AG08395 (cell line): ENCODE measurements around the gene KLHDC4.
"Not testable (repeated sequence)": the region's sequence is repeated elsewhere in the genome, so short reads cannot be mapped to it uniquely, and the experiment has no call there.

Source experiments
- DNase-seq: peaks from one replicate; pipeline ENCODE4 v3.0.0; 2012; ENCODE audit warnings: mixed read lengths, low spot score

Gene KLHDC4

DNA sequence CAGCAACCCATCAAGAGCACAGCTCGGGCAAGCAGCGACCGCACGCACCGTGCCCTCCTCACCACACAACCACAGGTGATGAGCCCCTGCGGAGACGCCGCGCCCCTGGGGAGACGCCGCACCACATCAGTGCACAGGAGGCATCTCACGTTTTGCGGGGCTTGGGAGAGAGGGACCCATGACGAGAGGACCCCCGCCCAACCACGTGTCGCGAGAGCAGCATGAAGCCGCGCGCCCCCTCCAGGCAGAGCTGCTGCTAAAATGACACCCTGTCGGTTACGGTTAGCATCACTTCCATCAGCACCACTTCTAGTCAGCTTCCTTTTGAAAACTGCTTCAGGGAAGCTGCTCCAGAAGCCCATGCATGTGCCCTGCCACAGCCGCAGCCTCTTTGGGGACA lies 45.3 kb downstream of the KLHDC4 start:
- DNase-seq = no peak

DNA sequence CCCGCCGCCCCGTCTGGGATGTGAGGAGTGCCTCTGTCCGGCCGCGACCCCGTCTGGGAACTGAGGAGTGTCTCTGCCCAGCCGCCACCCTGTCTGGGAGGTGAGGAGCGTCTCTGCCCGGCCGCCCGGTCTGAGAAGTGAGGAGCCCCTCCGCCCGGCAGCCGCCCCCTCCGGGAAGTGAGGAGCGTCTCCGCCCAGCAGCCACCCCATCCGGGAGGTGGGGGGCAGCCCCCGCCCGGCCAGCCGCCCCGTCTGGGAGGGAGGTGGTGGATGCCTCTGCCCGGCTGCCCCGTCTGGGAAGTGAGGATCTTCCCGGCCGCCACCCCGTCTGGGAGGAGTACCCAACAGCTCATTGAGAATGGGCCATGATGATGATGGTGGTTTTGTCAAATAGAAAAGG lies 47.0 kb downstream of the KLHDC4 start:
- DNase-seq = not testable (repeated sequence)

DNA sequence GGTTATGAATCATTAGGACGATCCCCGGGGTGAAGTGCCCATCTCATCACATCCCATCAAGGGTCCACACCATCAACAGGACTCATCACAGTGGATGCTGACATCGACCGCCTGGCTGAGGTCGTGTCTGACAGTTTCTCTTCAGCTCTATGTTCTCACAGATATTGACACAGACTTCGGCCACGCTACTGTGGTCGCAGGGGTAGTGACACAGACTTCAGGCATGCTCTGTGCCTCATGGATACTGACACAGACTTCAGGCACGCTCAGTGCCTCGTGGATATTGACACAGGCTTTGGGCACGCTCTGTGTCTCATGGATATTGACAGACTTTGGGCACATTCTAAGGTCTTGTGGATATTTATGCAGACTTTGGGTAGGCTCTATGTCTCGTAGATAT lies 50.1 kb downstream of the KLHDC4 start:
- DNase-seq = no peak

DNA sequence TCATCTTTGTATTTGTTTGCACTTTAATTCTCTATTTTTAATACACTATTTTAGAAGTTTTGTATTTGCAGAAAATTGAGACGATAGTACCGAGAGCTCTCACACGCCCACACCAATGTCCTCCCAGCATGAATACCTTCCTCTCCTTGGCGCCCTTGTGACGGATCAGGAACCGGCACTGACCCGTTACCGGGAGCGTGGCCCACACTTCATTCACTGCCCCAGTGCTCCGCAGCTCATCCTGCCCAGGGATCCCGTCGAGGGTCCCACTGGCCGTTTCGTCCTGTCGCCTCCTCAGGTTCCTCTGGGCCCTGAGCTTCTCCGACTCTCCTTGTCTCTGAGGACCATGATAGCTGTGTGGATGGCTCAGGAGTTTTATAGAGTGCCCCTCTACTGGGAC lies 50.6 kb downstream of the KLHDC4 start:
- no peak for DNase-seq

DNA sequence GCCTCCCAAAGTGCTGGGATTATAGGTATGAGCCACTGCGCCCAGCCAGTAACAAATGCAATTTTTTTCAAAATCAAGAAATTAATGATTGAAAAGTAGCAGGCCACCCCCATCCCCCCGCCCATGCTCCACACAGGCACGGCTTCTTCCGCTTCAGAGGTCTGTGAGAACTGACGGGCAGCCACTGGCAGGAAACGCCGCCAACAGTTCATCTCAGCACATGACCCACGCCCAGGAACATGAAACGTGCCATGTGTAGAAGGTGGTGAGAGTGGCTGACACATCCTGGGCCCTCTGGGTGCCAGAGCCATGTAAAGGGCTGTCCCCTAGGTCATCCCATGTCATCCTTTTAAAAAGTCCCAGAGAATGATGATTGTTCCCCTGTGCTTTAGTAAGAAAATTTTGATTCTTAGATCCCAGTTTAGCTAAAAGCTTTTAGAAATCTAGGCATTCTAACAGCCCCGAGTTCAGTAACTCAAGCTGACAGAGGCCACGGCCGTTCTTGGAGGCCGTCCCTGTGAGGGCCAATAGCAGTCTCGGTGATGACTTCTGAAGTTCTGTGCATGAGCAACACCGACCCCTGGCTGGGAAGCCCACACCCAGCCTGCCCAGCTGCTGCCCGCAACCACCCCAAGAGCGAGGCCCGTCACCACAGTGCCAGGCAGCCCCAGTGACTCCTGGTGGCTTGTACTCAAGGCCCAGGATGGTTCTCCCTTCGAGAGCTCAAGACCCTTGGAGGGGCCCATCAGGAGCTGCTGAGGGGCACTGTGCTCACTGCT lies 52.1 kb downstream of the KLHDC4 start:
- DNase-seq = no peak

- DNase-seq = no peak
Observed at GRCh38 chr16:87712184-87712762, 53.5 kb downstream of the KLHDC4 start.

- no peak for DNase-seq
Observed at GRCh38 chr16:87710887-87711286, 54.9 kb downstream of the KLHDC4 start.

DNA sequence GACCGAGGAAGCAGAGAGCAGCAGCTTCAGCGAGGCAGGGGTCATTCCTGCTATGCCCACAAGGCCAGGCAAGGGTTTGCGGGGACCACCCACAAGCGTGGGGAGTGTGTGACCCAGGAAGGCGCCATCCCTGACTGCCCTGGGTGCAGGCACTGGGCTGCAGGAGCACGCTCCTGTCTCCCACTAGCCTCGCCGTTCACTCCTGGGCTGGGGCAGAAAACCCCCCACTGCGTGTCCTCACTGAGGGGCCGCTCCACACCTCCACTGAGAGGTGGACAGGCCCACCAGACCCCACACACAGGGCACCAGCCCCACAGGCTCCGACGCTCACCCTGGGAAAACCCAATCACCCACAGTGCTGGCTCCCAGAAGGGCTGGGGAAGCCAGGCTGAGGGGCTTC lies 56.1 kb downstream of the KLHDC4 start:
- no peak for DNase-seq

GRCh38 chr16:87708881-87709638 lies 56.7 kb downstream of the KLHDC4 start:
- DNase-seq = no peak

GRCh38 chr16:87707714-87708580 lies 57.8 kb downstream of the KLHDC4 start:
- no peak for DNase-seq

GRCh38 chr16:87707097-87707496 lies 58.7 kb downstream of the KLHDC4 start:
- DNase-seq = no peak

GRCh38 chr16:87706278-87707000 lies 59.3 kb downstream of the KLHDC4 start:
- DNase-seq = no peak

- no peak for DNase-seq
Observed at GRCh38 chr16:87705771-87706277, 60.0 kb downstream of the KLHDC4 start.

DNA sequence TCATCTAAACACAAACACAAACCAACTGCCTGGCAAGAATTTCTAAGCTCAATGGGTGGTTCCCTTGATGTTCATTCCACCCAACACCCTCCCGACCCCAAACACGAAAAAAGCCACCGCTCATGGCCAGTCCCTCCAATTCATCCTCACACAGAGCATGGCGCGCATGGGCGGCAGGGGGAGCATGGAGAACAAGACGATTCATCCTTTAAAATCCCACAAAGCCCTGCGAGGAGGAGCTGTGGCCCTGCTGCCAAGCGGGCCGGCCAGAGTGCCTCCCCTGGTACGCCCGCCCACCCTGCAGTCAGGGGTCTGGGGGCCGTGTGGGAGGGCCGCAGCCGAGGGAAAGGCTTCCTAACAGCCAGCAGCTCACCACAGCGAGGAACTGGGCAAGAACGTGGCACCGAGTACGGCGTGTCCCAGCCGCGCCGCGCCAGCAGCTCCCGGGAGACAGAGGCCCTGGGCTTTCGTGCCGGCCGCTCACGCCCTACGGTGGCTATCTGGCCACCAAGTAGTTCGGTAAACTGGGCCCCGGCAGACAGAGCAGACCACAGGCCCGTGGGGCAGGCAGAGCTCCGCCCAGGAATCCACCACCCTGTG lies 60.9 kb downstream of the KLHDC4 start:
- DNase-seq = no peak

GRCh38 chr16:87703835-87704375 lies 61.9 kb downstream of the KLHDC4 start:
- DNase-seq = no peak

DNA sequence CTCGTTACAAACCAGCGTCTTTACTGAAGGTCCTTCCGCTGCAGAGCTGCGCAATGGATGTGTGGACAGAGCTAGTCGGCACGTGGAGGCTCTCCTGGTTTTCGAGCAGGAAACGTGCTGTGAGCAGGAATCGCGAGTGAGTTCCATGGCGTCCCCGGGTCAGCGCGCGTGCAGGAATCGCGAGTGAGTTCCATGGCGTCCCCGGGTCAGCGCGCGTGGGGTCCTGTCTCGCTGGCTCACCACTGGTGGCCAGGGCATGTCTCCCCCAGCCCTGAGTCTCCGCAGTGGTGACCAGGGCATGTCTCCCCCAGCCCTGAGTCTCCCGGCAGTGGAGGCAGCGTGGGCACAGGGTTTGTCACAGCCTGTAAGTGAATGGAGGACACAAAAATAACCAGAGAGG lies 62.7 kb downstream of the KLHDC4 start:
- no peak for DNase-seq

- peak; percentile 57 for DNase-seq
Observed at GRCh38 chr16:87702325-87702811, 63.4 kb downstream of the KLHDC4 start.

- DNase-seq = no peak
Observed at GRCh38 chr16:87701505-87701921, 64.3 kb downstream of the KLHDC4 start.

DNA sequence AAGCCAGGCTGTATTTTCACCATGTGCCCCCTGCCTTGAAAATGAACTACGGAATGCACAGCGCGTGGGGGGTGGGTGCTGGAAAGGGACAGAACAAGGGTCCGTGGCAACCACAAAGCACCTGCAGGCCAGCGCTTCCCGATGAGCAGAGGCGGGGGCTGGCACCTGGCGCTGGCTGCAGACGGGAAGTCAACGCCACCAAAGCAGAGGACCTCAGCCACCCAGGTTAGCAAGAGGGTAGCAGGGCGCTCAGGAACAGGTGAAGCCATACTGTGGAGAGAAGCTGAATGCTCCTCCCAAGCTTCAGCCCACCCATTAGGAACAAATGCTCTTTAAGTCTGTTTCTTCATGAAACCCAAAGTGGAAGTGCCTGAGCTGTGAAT lies 64.7 kb downstream of the KLHDC4 start:
- DNase-seq = no peak

- no peak for DNase-seq
Observed at GRCh38 chr16:87700406-87701077, 65.2 kb downstream of the KLHDC4 start.
